NCI-H2171 (cell line): ENCODE measurements around the gene DISC1.

Experiments used
- DNase-seq: peaks from one replicate; lab custom pipeline; 2025; lab: John Stamatoyannopoulos, UW

Gene DISC1

GRCh38 chr1:231856894-231857293, 230.3 kb downstream of the DISC1 start:
- DNase-seq, result no peak

GRCh38 chr1:231857609-231858135, 231.1 kb downstream of the DISC1 start:
- DNase-seq, result no peak

GRCh38 chr1:231860221-231861088, 233.9 kb downstream of the DISC1 start:
- no peak for DNase-seq

GRCh38 chr1:231861541-231862481, 235.2 kb downstream of the DISC1 start:
- no peak for DNase-seq

GRCh38 chr1:231862611-231863010, 236.0 kb downstream of the DISC1 start:
- no peak for DNase-seq

- DNase-seq, result no peak
These were observed 238.7 kb downstream of the DISC1 start for GRCh38 chr1:231865331-231865730.

GRCh38 chr1:231866392-231867331, 240.1 kb downstream of the DISC1 start:
- peak; percentile 44 for DNase-seq

- DNase-seq, result no peak
These were observed 241.0 kb downstream of the DISC1 start for GRCh38 chr1:231867607-231868006.

GRCh38 chr1:231869364-231869763, 242.8 kb downstream of the DISC1 start:
- DNase-seq, result no peak

GRCh38 chr1:231871471-231871870, 244.9 kb downstream of the DISC1 start:
- DNase-seq, result no peak

GRCh38 chr1:231871878-231872277, 245.3 kb downstream of the DISC1 start:
- DNase-seq, result no peak

- no peak for DNase-seq
These were observed 245.9 kb downstream of the DISC1 start for GRCh38 chr1:231872461-231872910.

- no peak for DNase-seq
These were observed 252.1 kb downstream of the DISC1 start for GRCh38 chr1:231878737-231879136.

GRCh38 chr1:231879296-231879695, 252.7 kb downstream of the DISC1 start:
- no peak for DNase-seq

- DNase-seq, result no peak
These were observed 255.7 kb downstream of the DISC1 start for GRCh38 chr1:231882333-231882732.

- DNase-seq, result peak; percentile 89
These were observed 256.2 kb downstream of the DISC1 start for GRCh38 chr1:231882790-231883189.

- DNase-seq, result no peak
These were observed 256.8 kb downstream of the DISC1 start for GRCh38 chr1:231883382-231883781.

GRCh38 chr1:231885209-231885854, 258.7 kb downstream of the DISC1 start:
- DNase-seq, result no peak

GRCh38 chr1:231887166-231887565, 260.6 kb downstream of the DISC1 start:
- DNase-seq, result no peak

- DNase-seq, result no peak
These were observed 261.3 kb downstream of the DISC1 start for GRCh38 chr1:231887866-231888265.

GRCh38 chr1:231890791-231891190, 264.2 kb downstream of the DISC1 start:
- DNase-seq, result no peak
